HG03108 (cell line): Measurements from ENCODE around the gene CRIP2.

Experiments used
- ATAC-seq: cut with Tn5 transposase; IDR thresholded peaks from one replicate; pipeline ENCODE4 v1.9.1; 2021; ENCODE audit warnings: moderate library complexity; ENCODE audit not compliant: unreplicated experiment

Gene CRIP2, protein sequence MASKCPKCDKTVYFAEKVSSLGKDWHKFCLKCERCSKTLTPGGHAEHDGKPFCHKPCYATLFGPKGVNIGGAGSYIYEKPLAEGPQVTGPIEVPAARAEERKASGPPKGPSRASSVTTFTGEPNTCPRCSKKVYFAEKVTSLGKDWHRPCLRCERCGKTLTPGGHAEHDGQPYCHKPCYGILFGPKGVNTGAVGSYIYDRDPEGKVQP

GRCh38 chr14:105474483-105475268 is at the start of gene CRIP2:
Gene CRIP2, plus strand, starts transcription at chr14:105474821. Its CDS starts 42 bp downstream, at chr14:105474863.
- no peak for ATAC-seq

- no peak for ATAC-seq
These were observed 49.8 kb upstream of the CRIP2 start for GRCh38 chr14:105424861-105425260.

GRCh38 chr14:105425823-105426247 is 48.8 kb upstream of the CRIP2 start:
- no peak for ATAC-seq

- ATAC-seq, result no peak
These were observed 48.0 kb upstream of the CRIP2 start for GRCh38 chr14:105426416-105427130.

DNA sequence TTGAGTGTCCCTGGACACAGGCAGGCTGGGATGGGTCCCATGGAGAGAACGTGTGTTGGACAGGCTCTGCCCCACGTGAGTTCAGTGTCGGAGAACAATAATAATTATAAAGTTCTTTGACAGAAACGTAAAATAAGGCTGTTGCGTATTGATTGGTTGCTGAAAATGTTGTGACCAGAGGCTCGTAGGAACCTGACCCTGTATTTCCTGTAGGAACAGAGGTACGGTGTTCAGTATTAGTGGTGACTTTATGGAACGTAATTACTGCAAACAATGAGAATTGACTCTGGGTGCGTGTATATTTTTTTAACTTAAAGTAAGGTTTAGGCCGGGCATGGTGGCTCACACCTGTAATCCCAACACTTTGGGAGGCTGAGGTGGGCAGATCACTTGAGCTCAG is 47.2 kb upstream of the CRIP2 start:
- no peak for ATAC-seq

- no peak for ATAC-seq
These were observed 46.6 kb upstream of the CRIP2 start for GRCh38 chr14:105427936-105428485.

DNA sequence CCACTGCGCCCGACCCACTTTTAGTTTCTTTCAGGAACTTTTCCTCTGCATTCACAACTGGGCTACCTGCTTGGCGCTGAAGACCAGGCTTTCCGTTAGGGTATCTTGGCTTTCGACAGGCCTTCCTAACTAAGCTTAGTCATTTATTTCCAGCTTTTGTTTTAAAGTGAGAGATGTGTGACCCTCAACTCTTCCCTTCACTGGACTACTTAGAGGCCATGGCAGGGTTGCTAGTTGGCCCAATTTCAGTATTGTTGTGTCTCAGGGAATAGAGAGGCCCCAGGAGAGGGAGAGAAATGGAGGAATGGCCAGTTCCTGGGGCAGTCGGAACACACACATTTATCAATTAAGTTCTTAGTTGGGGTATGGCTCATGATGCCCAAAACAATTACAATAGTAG is 44.6 kb upstream of the CRIP2 start:
- ATAC-seq, result no peak

- no peak for ATAC-seq
These were observed 44.1 kb upstream of the CRIP2 start for GRCh38 chr14:105430565-105430964.

- no peak for ATAC-seq
These were observed 43.4 kb upstream of the CRIP2 start for GRCh38 chr14:105431256-105431655.

DNA sequence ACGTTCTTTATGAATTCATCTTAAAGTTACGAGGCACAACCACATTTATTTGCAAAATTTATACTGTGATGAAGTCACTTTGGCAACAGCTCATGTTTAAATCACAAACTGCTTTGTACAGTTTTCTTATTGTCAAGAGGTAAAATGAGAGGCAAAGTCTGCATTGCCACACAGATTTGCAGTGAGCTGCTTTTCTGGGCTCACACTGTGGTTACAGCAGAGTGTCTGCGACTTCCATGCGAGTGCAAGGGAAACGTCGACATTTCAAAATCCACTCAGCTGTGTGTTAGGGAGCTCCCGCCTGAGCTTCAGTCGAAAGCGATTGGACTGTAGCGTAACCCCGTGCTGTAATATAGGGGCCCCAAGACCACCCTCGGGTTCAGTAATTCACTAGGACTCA is 42.0 kb upstream of the CRIP2 start:
- no peak for ATAC-seq

GRCh38 chr14:105433161-105433605 is 41.4 kb upstream of the CRIP2 start:
- no peak for ATAC-seq

GRCh38 chr14:105436402-105436801 is 38.2 kb upstream of the CRIP2 start:
- no peak for ATAC-seq

DNA sequence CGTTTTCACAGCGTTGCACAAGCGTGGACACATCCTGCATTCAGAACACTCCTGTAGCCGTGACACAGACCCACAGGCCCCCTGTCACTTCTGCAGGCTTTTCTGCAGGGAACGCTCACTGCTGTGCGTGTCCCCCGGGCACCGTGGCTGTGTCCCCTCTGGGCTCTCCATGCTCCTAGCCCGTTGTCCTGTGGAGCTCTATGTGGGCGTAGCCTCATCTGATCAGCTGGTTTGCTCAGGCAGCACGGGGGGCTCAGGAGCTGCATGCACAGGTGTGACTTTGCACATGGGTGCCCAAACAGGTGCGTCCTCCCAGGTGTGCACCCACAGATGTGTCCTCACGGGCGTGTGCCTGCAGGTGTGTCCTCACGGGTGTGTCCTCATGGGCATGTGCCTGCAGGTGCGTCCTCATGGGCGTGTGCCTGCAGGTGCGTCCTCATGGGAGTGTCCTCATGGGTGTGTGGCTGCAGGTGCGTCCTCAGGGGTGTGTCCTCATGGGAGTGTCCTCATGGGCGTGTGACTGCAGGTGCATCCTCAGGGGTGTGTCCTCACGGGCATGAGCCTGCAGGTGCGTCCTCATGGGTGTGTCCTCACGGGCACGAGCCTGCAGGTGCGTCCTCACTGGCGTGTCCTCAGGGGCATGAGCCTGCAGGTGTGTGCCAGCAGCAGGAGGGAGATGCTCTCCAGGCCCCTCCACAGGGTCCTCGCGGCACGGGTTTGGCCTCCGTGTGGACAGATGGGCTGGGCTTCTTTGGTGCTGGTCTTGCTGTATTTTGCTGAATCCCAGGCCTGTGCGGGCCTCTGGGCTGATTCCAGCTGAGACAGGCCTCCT is 37.5 kb upstream of the CRIP2 start:
- ATAC-seq, result no peak

GRCh38 chr14:105437723-105438500 is 36.7 kb upstream of the CRIP2 start:
- ATAC-seq, result no peak

DNA sequence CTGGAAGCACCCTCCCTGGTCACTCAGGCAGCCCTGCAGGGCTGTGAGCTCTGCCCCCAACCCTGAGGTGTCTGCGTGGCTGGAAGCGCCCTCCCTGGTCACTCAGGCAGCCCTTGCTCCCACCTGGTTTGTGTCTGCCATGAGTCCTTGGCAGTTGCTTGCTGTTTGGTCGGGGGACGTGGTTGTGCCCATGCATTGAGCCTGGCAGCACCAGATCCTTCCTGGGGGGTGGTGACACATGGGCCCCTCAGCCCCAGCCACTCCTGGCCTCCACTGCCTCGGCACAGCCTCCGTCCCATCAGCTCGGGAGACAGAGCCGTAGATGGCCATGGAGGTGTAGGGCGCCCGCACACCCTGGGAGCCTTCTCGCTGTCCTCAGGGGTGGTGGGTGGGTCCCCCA is 35.4 kb upstream of the CRIP2 start:
- no peak for ATAC-seq

GRCh38 chr14:105439710-105440553 is 34.7 kb upstream of the CRIP2 start:
- ATAC-seq, result no peak

GRCh38 chr14:105440554-105440900 is 34.1 kb upstream of the CRIP2 start:
- ATAC-seq, result no peak

DNA sequence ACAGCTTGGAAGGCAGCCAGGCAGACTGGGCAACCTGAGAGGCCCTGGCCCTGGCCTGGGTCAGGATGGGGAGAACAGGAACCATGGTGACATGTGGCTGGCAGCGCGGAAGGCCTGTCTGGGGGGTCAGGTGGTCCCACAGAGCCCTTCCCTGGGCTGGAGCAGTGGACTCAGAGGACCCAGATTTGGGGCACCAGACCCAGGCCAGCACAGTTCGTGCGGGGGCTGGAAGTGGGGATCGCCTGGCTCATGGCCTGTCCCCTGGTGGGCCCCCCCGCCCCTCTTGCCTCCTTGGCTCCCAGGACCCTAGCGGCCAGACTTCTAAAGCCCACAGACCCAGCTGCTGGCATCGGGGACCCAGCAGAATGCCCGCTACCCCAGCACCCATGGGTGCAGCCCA is 33.6 kb upstream of the CRIP2 start:
- no peak for ATAC-seq

GRCh38 chr14:105442125-105442524 is 32.5 kb upstream of the CRIP2 start:
- no peak for ATAC-seq
